GM12878 (cell line): ENCODE data around the gene SMIM20. TPM values are rescaled to one million over a fixed set of nuclear protein-coding genes. Genes with fewer than 3 reads are reported as not detected.

Experiments used
- ATAC-seq: fragments of 200-7000 bp; cut with Tn5 transposase; 3 replicates; pipeline ENCODE4 v1.9.1; 2020; ENCODE audit warnings: mild to moderate bottlenecking, moderate library complexity
- BruUV-seq: library from RNA; stranded (reverse); fragments of 400-500 nt; replicated peaks from 2 replicates; lab custom pipeline; 2021; lab: Mats Ljungman, UMichigan
- CTCF ChIA-PET: fragments of 300-600 bp; sonication (Branson Sonifier 250); formaldehyde crosslinking; extraction: SDS; loops from one replicate; lab custom pipeline; 2021; ENCODE audit warnings: inconsistent platforms; lab: Yijun Ruan, JAX
- POLR2A ChIA-PET: fragments of 350-600 bp; formaldehyde crosslinking; extraction: SDS; loops from one replicate; lab custom pipeline; 2021; ENCODE audit warnings: inconsistent platforms; lab: Charles Lee
- RAD21 ChIA-PET: fragments of 300-600 bp; sonication (Branson Sonifier 250); formaldehyde crosslinking; loops from one replicate; lab custom pipeline; 2023; ENCODE audit warnings: antibody characterized with exemption; ENCODE audit not compliant: unreplicated experiment; lab: Charles Lee
- SMC1A ChIA-PET: fragments of 300-600 bp; sonication (Branson Sonifier 250); formaldehyde crosslinking; loops from one replicate; lab custom pipeline; 2023; ENCODE audit not compliant: unreplicated experiment, uncharacterized antibody; lab: Charles Lee
- DNase-seq: peaks from one replicate; pipeline ENCODE4 v3.0.0-alpha.2; 2011; ENCODE audit warnings: low read depth, low spot score
- FAIRE-seq: peaks from 3 replicates; lab custom pipeline; 2011; peaks lifted over from hg19 to GRCh38; lab: Jason Lieb, UNC
- H2AFZ ChIP-seq: 2 replicates; pipeline ENCODE4 v1.6.0; 2011; ENCODE audit warnings: low read depth, low read length, control low read depth; ENCODE audit not compliant: control insufficient read depth
- H3K27ac ChIP-seq: 2 replicates; pipeline ENCODE4 v1.5.1; 2011; ENCODE audit warnings: control low read depth; ENCODE audit not compliant: control insufficient read depth, insufficient read depth
- H3K27me3 ChIP-seq, 2 experiments: replicated peaks in 1 of 2; 2 replicates each; pipeline versions ENCODE4 v1.6.0 to v1.6.1; 2011; ENCODE audit warnings: low read length in 1 of 2; ENCODE audit not compliant: control insufficient read depth in 2 of 2, insufficient read depth in 2 of 2
- H3K36me3 ChIP-seq, 2 experiments: 2 replicates each; pipeline ENCODE4 v1.5.1; 2011; ENCODE audit warnings: low read length in 1 of 2; ENCODE audit not compliant: control insufficient read depth in 2 of 2, insufficient read depth in 2 of 2
- H3K4me1 ChIP-seq: 2 replicates; pipeline ENCODE4 v1.6.1; 2011; ENCODE audit warnings: mild to moderate bottlenecking, low read length, moderate library complexity, mixed read lengths; ENCODE audit not compliant: control insufficient read depth, insufficient read depth
- H3K4me2 ChIP-seq: 2 replicates; pipeline ENCODE4 v1.6.0; 2011; ENCODE audit warnings: control low read depth; ENCODE audit not compliant: control insufficient read depth, insufficient read depth
- H3K4me3 ChIP-seq: fragments of 200-600 bp; sonication (generic); 2 replicates; pipeline ENCODE4 v1.5.1; 2016
- H3K79me2 ChIP-seq: 2 replicates; pipeline ENCODE4 v1.6.0; 2011; ENCODE audit warnings: low read length; ENCODE audit not compliant: control insufficient read depth, insufficient read depth
- H3K9ac ChIP-seq: 2 replicates; pipeline ENCODE4 v1.8.0; 2011; ENCODE audit warnings: low read length, control low read depth, mixed read lengths; ENCODE audit not compliant: control insufficient read depth, insufficient read depth
- H3K9me3 ChIP-seq: replicated peaks from 3 replicates; pipeline ENCODE4 v1.5.1; 2011; ENCODE audit warnings: mild to moderate bottlenecking, low read length; ENCODE audit not compliant: control insufficient read depth, insufficient read depth
- H4K20me1 ChIP-seq: 2 replicates; pipeline ENCODE4 v1.6.0; 2011; ENCODE audit not compliant: control insufficient read depth, insufficient read depth
- ATF3 ChIP-seq: IDR thresholded peaks from 2 replicates; pipeline ENCODE4 v1.6.1; 2011; ENCODE audit warnings: low read depth, mild to moderate bottlenecking, low read length, moderate library complexity, borderline replicate concordance; ENCODE audit errors: extremely low read depth
- BACH1 ChIP-seq: fragments of 450-650 bp; IDR thresholded peaks from 2 replicates; pipeline ENCODE4 v1.6.1; 2017; ENCODE audit warnings: mild to moderate bottlenecking, borderline replicate concordance
- BCLAF1 ChIP-seq: fragments of 450-650 bp; IDR thresholded peaks from 2 replicates; pipeline ENCODE4 v1.6.1; 2017; ENCODE audit warnings: antibody characterized with exemption, mild to moderate bottlenecking, moderate library complexity
- CBFB ChIP-seq: IDR thresholded peaks from 2 replicates; pipeline ENCODE4 v1.6.1; 2016; ENCODE audit warnings: antibody characterized with exemption, low read depth
- HSF1 ChIP-seq: fragments of 150-350 bp; IDR thresholded peaks from 2 replicates; pipeline ENCODE4 v1.6.1; 2014; ENCODE audit warnings: mild to moderate bottlenecking, low read depth, low read length
- KLF5 ChIP-seq: fragments of 450-650 bp; IDR thresholded peaks from 2 replicates; pipeline ENCODE4 v1.6.1; 2014; ENCODE audit warnings: mild to moderate bottlenecking; ENCODE audit not compliant: partially characterized antibody
- MAX ChIP-seq: IDR thresholded peaks from 2 replicates; pipeline ENCODE4 v1.6.1; 2012; ENCODE audit warnings: low read depth, low read length, improper control_type of control experiment
- MEF2B ChIP-seq: fragments of 450-650 bp; IDR thresholded peaks from 2 replicates; pipeline ENCODE4 v1.6.1; 2018; ENCODE audit warnings: mild to moderate bottlenecking, moderate library complexity; ENCODE audit not compliant: partially characterized antibody, poor library complexity, severe bottlenecking
- POU2F2 ChIP-seq: IDR thresholded peaks from 3 replicates; pipeline ENCODE4 v1.6.1; 2011; ENCODE audit warnings: low read depth, mild to moderate bottlenecking, low read length, borderline replicate concordance
- SKIL ChIP-seq: fragments of 450-650 bp; IDR thresholded peaks from 2 replicates; pipeline ENCODE4 v1.6.1; 2017; ENCODE audit warnings: mild to moderate bottlenecking, low read depth, inconsistent platforms; ENCODE audit not compliant: poor library complexity, severe bottlenecking
- SMARCA5 ChIP-seq: fragments of 450-650 bp; IDR thresholded peaks from 2 replicates; pipeline ENCODE4 v1.6.1; 2017; ENCODE audit warnings: mild to moderate bottlenecking
- SUZ12 ChIP-seq: fragments of 200-600 bp; sonication (generic); IDR thresholded peaks from one replicate; pipeline ENCODE4 v1.6.1; 2018; ENCODE audit warnings: antibody characterized with exemption, mild to moderate bottlenecking; ENCODE audit not compliant: unreplicated experiment
- ZBTB33 ChIP-seq: fragments of 450-650 bp; IDR thresholded peaks from 2 replicates; pipeline ENCODE4 v1.6.1; 2017; ENCODE audit warnings: mild to moderate bottlenecking
- WGBS: methylation state at CpG from one replicate; pipeline ENCODE4 v1.1.6; 2016; ENCODE audit warnings: low lambda C conversion rate; ENCODE audit not compliant: insufficient replicate concordance, insufficient coverage; ENCODE audit errors: missing lambda C conversion rate; 5-methylcytosine and 5-hydroxymethylcytosine counted together
- in situ Hi-C: fragments of 300-500 bp; cut with MboI; formaldehyde crosslinking; loops from 9 replicates; pipeline ENCODE4 v1.14.3; 2018; ENCODE audit warnings: mixed read lengths
- intact Hi-C: fragments of 100-400 bp; cut with micrococcal nuclease; formaldehyde crosslinking; loops from one replicate; pipeline ENCODE4 v1.14.2; 2022; ENCODE audit not compliant: unreplicated experiment
- polyA plus RNA-seq, 11 experiments: library from polyadenylated mRNA; depleted of rRNA in 4 of 11; unstranded in 6 of 11; stranded (reverse) in 5 of 11; fragments of >200 nt; fragmentation: Nextera tagmentation in 4 of 11; fragmentation: Illumina TruSeq in 1 of 11; extraction: Ambion mirVana in 4 of 11; extraction: Trizol in 1 of 11; gene quantifications; 1 replicate in 1 of 11; 2 replicates in 10 of 11; pipeline versions ENCODE4 v1.2.1 to v1.2.3, GENCODE V29; 2011 to 2016; ENCODE audit warnings: inconsistent platforms in 2 of 11, missing spikeins in 2 of 11, low read depth in 1 of 11
- total RNA-seq, 4 experiments: library from RNA; depleted of rRNA in 3 of 4; stranded (reverse); fragments of >200 nt in 3 of 4; fragmentation: Illumina TruSeq in 1 of 4; extraction: Trizol in 1 of 4; gene quantifications; 2 replicates each; pipeline versions ENCODE4 v1.2.1 to v1.2.3, GENCODE V29; 2013 to 2021

Gene SMIM20
- total and polyA plus RNA-seq, 10 of the 15 experiments (the other 5 are each of a cell fraction or from before 2014, with no cell fraction given), result 17.3 to 38.0 (median 28.8) TPM

- TF ChIP-seq HSF1 (no peak), SKIL (no peak), ATF3 (no peak), KLF5 (no peak)
- TF ChIP-seq, all 136 proteins: peak for 0
Observed at GRCh38 chr4:25962393-25962792, 48.4 kb downstream of the SMIM20 start (continued).

- no peak for DNase-seq
- in situ Hi-C loops, result loop anchor here (10.0 kb wide), 1 partner anchor 59 kb away; no protein-coding TSS in a partner anchor
- intact Hi-C loops, result no loop called here
- FAIRE-seq, result no peak
- CTCF ChIA-PET, result no interaction called here
- Histone ChIP-seq H3K36me3 (no peaks in the 10 kb centered on the region), H3K27ac (no peak overlapping the region), H3K9ac (no peak overlapping the region), H3K9me3 (no peaks in the 10 kb centered on the region), H3K4me1 (peaks cover 14% of the 10 kb centered on the region), H4K20me1 (no peaks in the 10 kb centered on the region), H3K27me3 (no peaks in the 10 kb centered on the region), H3K4me2 (no peak overlapping the region), H3K79me2 (no peaks in the 10 kb centered on the region), H2AFZ (no peak overlapping the region), H3K4me3 (no peak overlapping the region)
- POLR2A ChIA-PET, result no interaction called here
- RAD21 ChIA-PET, result interaction anchor here (0.7 kb wide), 1 partner anchor 442 kb away, joined by 3 read pairs; no protein-coding TSS in a partner anchor
- 91% methylated on average over 4 of the region's 4 CpGs for WGBS
- SMC1A ChIA-PET, result interaction anchor here (0.7 kb wide), 1 partner anchor 210 kb away, joined by 3 read pairs; no protein-coding TSS in a partner anchor
- no peak for ATAC-seq
- BruUV-seq, result no TSS peak
- TF ChIP-seq SUZ12 (no peak), POU2F2 (no peak), ZBTB33 (no peak), BCLAF1 (no peak), CBFB (no peak), BACH1 (no peak), MEF2B (no peak), SMARCA5 (no peak), MAX (no peak)
Observed at GRCh38 chr4:25965629-25966028, 51.6 kb downstream of the SMIM20 start.
